Measurements from ENCODE around the gene FIZ1.

The FIZ1 gene

GRCh38 chr19:55543567-55543966 lies 55.8 kb downstream of the FIZ1 start:
- DNase-seq = no peak

GRCh38 chr19:55542292-55542855 lies 56.9 kb downstream of the FIZ1 start:
- no peak for DNase-seq

All from anterior cingulate cortex (tissue), 58 donors.